SK-N-SH treated with all-trans-retinoic acid at 6 μM for 48 hours (cell line): ENCODE results near the gene EAF1.

Source experiments
- ARNTL ChIP-seq: fragments of 450-650 bp; formaldehyde crosslinking; IDR thresholded peaks from 2 replicates; pipeline ENCODE4 v1.5.0; 2020; ENCODE audit warnings: low read depth, mild to moderate bottlenecking, moderate library complexity, borderline replicate concordance
- BACH2 ChIP-seq: fragments of 250-450 bp; sonication (Bioruptor Pico); IDR thresholded peaks from 2 replicates; pipeline ENCODE4 v1.9.0; 2021; ENCODE audit warnings: mild to moderate bottlenecking, borderline replicate concordance
- CREB5 ChIP-seq: fragments of 250-450 bp; sonication (Bioruptor Pico); IDR thresholded peaks from 2 replicates; pipeline ENCODE4 v1.5.1; 2020; ENCODE audit warnings: low read depth, mild to moderate bottlenecking, moderate library complexity
- ESRRG ChIP-seq: fragments of 250-450 bp; sonication (Bioruptor Pico); IDR thresholded peaks from 2 replicates; pipeline ENCODE4 v1.6.1; 2021; ENCODE audit warnings: mild to moderate bottlenecking
- PATZ1 ChIP-seq: fragments of 250-450 bp; sonication (Bioruptor Pico); IDR thresholded peaks from 2 replicates; pipeline ENCODE4 v1.8.0; 2020; ENCODE audit warnings: mild to moderate bottlenecking, moderate library complexity, borderline replicate concordance
- POU6F1 ChIP-seq: fragments of 250-450 bp; sonication (Bioruptor Pico); IDR thresholded peaks from 2 replicates; pipeline ENCODE4 v1.8.0; 2021; ENCODE audit warnings: low read depth, mild to moderate bottlenecking, moderate library complexity, borderline replicate concordance
- RARB ChIP-seq: fragments of 250-450 bp; sonication (Bioruptor Pico); IDR thresholded peaks from 2 replicates; pipeline ENCODE4 v1.8.0; 2021; ENCODE audit warnings: mild to moderate bottlenecking, moderate library complexity
- TOX ChIP-seq: fragments of 250-450 bp; sonication (Bioruptor Pico); IDR thresholded peaks from 2 replicates; pipeline ENCODE4 v1.8.0; 2021; ENCODE audit warnings: mild to moderate bottlenecking, moderate library complexity, borderline replicate concordance
- ZC3H10 ChIP-seq: fragments of 250-450 bp; sonication (Bioruptor Pico); IDR thresholded peaks from 2 replicates; pipeline ENCODE4 v1.5.1; 2021; ENCODE audit warnings: mild to moderate bottlenecking, moderate library complexity
- ZFP3 ChIP-seq: fragments of 250-450 bp; sonication (Bioruptor Pico); IDR thresholded peaks from 2 replicates; pipeline ENCODE4 v1.5.0; 2020; ENCODE audit warnings: mild to moderate bottlenecking, moderate library complexity
- ZFP30 ChIP-seq: fragments of 450-650 bp; formaldehyde crosslinking; IDR thresholded peaks from 2 replicates; pipeline ENCODE4 v1.5.0; 2022; ENCODE audit warnings: mild to moderate bottlenecking, moderate library complexity
- ZNF565 ChIP-seq: fragments of 450-650 bp; formaldehyde crosslinking; conservative IDR thresholded peaks from 2 replicates; pipeline ENCODE4 v1.5.0; 2020; ENCODE audit warnings: low read depth, mild to moderate bottlenecking, moderate library complexity
- ZNF70 ChIP-seq: fragments of 450-650 bp; formaldehyde crosslinking; IDR thresholded peaks from 2 replicates; pipeline ENCODE4 v1.5.0; 2020; ENCODE audit warnings: mild to moderate bottlenecking, moderate library complexity
- ZNF8 ChIP-seq: fragments of 450-650 bp; formaldehyde crosslinking; IDR thresholded peaks from 2 replicates; pipeline ENCODE4 v1.5.0; 2020; ENCODE audit warnings: mild to moderate bottlenecking, moderate library complexity

GRCh38 chr3:15409774-15410173 is 17.6 kb upstream of the EAF1 start:
- TF ChIP-seq POU6F1 (CRISPR knock-in tag) = no peak
- TF ChIP-seq ZNF70 = no peak
- TF ChIP-seq ZNF8 = no peak
- no peak for TF ChIP-seq ARNTL (CRISPR knock-in tag)
- TF ChIP-seq CREB5 (CRISPR knock-in tag) = no peak
- no peak for TF ChIP-seq RARB
- TF ChIP-seq ZFP30 (CRISPR knock-in tag) = no peak
- TF ChIP-seq PATZ1 (CRISPR knock-in tag) = no peak
- TF ChIP-seq TOX (CRISPR knock-in tag) = no peak
- TF ChIP-seq ZNF565 (CRISPR knock-in tag) = no peak
- TF ChIP-seq BACH2 = no peak
- no peak for TF ChIP-seq ESRRG
- TF ChIP-seq ZFP3 (CRISPR knock-in tag) = no peak
- TF ChIP-seq ZC3H10 (CRISPR knock-in tag) = no peak
